Fibroblast of villous mesenchyme (primary cell): ENCODE data around the gene HAND2. TPM values are rescaled to one million over a fixed set of nuclear protein-coding genes. Genes with fewer than 3 reads are reported as not detected.

Source experiments
- DNase-seq: peaks from one replicate; pipeline ENCODE4 v3.0.0-alpha.2; 2010; ENCODE audit warnings: low read depth
- H3K4me3 ChIP-seq: 2 replicates; pipeline ENCODE4 v1.5.1; 2011; ENCODE audit warnings: low read depth, mild to moderate bottlenecking, low read length
- CTCF ChIP-seq: IDR thresholded peaks from 2 replicates; pipeline ENCODE4 v1.5.1; 2012; ENCODE audit warnings: low read depth, mild to moderate bottlenecking, low read length; ENCODE audit not compliant: insufficient read depth
- total RNA-seq: library from RNA; depleted of rRNA; stranded (reverse); fragments of >200 nt; gene quantifications from 2 replicates; pipeline ENCODE4 v1.2.3, GENCODE V29; 2012

The HAND2 gene
- total RNA-seq, 1 donor, result 71.7 TPM

GRCh38 chr4:173547889-173548288 is 17.9 kb upstream of the HAND2 start:
- DNase-seq, result peak; percentile 93
- peak overlapping the region; percentile 1 for H3K4me3 ChIP-seq
- TF ChIP-seq CTCF, result no peak

DNA sequence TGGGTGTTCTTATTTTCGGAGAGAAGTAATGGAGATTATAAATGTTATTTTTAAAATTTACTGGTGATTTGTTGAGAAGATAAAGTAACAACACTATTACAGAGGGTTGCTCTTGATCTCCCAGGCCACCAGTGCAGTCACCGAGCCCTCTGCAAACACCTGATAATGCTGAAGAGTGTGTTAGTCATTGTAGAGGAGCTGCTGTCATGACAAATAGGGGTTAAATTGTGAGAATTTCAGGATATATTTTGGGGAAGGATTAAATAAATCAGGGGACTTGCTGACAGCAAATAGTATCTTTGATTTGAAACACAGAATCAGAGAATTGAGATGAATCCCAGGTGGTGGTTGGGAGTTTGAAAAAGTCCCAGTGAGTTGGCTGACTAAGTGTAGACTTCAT is 16.7 kb upstream of the HAND2 start:
- no peak overlapping the region for H3K4me3 ChIP-seq
- DNase-seq, result no peak
- TF ChIP-seq CTCF, result no peak

DNA sequence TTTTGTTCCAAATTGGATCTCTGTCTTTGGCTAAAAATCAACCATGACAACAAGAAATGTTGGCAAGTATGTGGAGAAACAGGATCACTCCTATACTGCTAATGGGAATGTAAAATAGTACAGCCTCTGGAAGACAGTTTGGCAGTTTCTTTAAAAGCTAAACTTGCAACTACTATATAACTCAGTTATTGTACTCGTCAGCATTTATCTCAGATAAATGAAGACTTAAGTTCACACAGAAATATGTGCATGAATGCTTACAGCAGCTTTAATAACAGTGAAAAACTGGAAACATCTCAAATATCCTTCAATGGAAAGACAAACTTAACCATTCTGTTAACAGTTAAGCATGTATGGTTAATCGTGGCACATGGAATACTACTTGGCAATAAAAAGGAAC is 15.4 kb upstream of the HAND2 start:
- H3K4me3 ChIP-seq, result no peak overlapping the region
- DNase-seq, result no peak
- no peak for TF ChIP-seq CTCF

DNA sequence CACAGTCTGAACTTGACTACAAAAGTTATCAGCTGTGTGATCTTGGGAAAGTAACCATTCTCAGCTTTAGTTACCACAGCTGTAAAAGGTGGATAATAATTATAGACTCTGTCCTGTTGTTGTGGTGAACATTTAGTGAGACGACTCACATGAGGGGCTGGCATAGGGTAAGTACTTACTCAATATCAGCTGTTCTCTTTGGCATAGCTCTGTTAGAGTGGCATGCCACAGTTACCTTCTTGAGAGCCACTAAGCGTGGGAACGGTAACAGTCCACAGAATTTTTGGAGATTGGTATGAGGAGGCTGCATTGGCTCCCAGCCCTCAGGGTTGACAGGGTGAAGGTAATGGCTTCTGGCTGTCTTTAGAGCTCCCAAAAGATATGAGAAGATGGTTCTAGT is 13.2 kb upstream of the HAND2 start:
- peak; percentile 17 for DNase-seq
- no peak for TF ChIP-seq CTCF
- no peak overlapping the region for H3K4me3 ChIP-seq

GRCh38 chr4:173539986-173540385 is 10.0 kb upstream of the HAND2 start:
- no peak for DNase-seq
- TF ChIP-seq CTCF, result no peak
- H3K4me3 ChIP-seq, result no peak overlapping the region

DNA sequence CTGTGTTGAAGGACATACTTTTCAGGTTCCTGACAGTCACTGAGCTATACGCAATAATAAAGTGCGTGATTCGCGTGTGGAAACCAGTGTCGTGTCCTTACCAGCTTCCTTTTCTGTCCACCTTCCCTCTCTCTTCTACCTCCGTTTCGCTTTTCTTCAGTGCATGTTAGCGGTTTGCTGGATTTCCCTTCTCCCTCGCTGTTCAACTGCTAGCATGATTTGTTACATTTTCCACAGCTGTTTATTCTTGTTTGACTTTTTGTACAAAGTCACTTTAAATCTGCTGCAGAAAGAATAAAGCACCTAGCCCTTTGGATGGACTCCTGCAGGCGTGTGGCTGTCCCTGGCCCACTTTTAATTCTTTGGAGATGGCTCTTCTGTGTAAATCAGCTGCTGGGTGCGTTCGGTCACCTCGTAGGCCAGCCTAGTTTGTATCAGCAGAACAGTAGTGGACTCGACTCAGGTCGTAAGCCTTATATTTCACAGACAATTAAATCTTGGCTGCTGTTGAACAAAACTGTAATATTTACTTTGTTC is 8.9 kb upstream of the HAND2 start:
- DNase-seq, result peak; percentile 50
- H3K4me3 ChIP-seq, result peak overlapping the region; percentile 54
- TF ChIP-seq CTCF, result no peak

- peak overlapping the region; percentile 54 for H3K4me3 ChIP-seq
- DNase-seq, result peak; percentile 45
- no peak for TF ChIP-seq CTCF
These were observed 8.3 kb upstream of the HAND2 start for GRCh38 chr4:173538148-173538908.
